Measurements from ENCODE around the gene TULP3.

Gene TULP3

GRCh38 chr12:2877047-2877952 is 13.4 kb upstream of the TULP3 start, which contains the start of the genes FOXM1 and RHNO1:
FOXM1 (minus strand) TSS chr12:2877174; CDS start chr12:2874478, 2,696 bp downstream.
RHNO1 (plus strand) TSS chr12:2877223; CDS start chr12:2885367, 8,144 bp downstream.
- DNase-seq = peak; percentile 69 to 80 (median 76)

GRCh38 chr12:2877953-2878732 is 12.5 kb upstream of the TULP3 start:
- DNase-seq = no peak

- DNase-seq = no peak
These were observed 10.8 kb upstream of the TULP3 start for GRCh38 chr12:2879853-2880252.

- no peak for DNase-seq
These were observed 5.9 kb upstream of the TULP3 start for GRCh38 chr12:2884810-2885209.

- DNase-seq = no peak
These were observed 3.8 kb upstream of the TULP3 start for GRCh38 chr12:2886768-2887450.

- no peak for DNase-seq
These were observed 697 bp upstream of the TULP3 start for GRCh38 chr12:2890001-2890387.

DNA sequence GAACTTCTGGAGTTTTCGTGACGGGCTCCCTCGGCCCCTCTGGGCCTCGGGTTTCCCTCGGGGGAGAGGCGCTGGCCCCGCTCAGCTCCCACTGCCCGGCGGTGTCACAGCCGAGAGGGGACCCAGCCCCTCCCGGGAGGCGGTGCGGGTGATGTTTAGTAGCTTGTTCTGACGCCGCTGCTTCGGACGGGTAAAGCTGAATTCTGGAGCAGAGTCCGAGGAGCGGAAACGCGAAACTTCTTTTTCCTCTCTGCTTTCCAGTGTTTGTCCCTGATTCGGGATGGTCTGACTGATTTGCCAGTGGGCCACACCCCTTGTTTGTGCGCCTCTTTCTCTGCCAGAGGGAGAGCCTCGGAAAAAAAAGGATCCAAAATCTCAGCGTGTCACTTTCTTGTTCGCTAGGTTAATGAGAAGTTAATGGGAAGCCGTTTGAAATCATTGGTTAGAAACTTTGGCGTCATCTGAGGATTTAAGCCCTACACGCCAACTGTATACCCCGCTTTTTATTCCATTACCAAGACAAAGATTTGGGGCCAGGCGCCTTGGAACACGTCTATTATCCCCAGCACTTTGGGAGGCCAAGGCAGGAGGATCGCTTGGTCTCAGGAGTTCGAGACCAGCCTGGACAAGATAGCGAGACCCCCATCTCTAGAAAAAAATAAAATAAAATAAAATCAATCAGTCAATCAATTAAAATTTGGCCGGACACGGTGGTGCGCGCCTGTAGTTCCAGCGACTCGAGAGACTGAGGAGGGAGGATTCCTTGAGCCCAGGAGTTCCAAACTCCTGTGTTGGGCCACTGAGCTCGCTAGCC is 756 bp downstream of the TULP3 start:
- DNase-seq = peak in 2 of 4 experiments; percentile 24 to 36

DNA sequence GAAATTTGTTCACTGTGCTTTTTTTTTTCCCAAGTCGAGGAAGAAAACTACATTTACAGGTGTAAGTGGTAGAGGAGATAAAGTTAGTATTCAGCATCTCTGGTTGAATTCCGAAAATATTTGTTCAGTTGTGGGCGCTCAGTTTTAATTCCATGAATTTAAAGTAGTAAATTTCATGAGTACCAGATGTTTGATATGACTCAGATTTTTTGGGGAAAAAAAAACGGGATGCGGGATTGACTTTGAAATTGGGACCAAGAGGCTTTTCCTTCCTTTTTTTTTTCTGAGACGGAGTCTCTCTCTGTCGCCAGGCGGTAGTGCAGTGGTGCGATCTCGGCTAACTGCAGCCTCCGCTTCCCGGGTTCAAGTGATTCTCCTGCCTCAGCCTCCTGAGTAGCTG is 1.6 kb downstream of the TULP3 start:
- no peak for DNase-seq

- DNase-seq = no peak
These were observed 2.3 kb downstream of the TULP3 start for GRCh38 chr12:2893007-2893406.

- no peak for DNase-seq
These were observed 4.4 kb downstream of the TULP3 start for GRCh38 chr12:2895051-2895451.

DNA sequence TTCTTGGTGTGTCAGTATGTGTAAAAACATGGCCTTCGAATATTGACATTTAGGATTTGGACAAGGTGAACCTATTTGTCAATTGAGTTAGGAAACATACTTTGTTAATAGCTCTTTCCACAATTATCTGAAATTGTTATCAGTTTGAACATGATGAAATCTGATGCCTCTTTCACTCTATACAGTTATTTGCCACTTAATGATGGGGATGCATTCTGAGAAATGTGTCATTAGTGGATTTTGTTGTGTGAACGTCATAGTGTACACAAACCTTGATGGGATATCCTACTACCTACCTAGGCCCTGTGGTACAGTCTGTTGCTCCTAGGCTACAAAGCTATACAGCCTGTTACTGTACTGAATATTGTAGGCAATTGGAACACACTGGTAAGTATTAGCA is 4.8 kb downstream of the TULP3 start:
- no peak for DNase-seq

DNA sequence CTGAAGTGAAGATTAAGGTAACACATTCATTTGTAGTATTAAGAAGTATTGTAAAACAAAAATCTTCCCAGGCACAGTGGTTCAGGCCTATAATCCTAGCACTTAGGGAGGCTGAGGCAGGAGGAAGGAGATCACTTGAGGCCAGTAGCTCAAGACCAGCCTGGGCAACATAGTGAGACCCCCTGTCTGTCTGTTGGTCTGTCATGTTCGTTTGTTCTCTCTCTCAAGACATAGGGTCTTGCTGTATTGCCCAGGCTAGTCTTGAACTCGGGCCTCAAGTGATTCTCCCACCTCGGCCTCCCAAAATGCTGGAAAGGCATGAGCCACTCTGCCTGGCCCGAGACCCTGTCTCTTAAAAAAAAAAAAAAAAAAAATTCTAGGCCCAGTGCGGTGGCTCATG is 6.7 kb downstream of the TULP3 start:
- DNase-seq = no peak

- no peak for DNase-seq
These were observed 10.0 kb downstream of the TULP3 start for GRCh38 chr12:2900642-2901041.

DNA sequence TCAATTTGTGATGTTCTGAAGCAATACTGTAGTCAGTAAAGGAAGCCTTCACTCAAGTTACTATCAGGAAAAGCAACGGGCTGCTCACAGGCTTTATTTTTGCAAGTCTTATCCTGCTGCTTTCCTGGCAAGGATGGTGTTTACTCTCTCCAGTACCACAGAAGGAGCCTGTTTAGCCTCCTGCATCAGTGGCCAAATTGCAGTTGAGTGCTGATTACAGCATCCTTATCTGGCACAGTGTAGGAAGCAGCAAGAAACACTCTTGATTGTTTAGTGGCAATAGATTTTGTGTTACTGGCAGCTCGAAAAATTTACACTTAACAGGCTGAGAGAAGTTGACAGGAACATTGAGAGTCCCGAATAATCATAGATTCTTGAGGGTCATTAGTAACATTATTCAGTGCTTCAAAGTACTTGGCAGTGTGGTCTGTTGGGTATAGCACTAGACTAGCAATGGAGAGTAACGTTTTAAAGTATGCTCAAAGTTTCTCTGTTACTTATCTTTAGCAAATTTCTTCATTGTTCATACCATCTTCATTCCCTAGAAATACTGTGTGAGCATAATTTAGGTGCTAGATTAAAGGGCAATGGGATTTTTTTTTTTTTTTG is 11.7 kb downstream of the TULP3 start:
- DNase-seq = no peak

- no peak for DNase-seq
These were observed 13.6 kb downstream of the TULP3 start for GRCh38 chr12:2904260-2904659.

- no peak for DNase-seq
These were observed 21.5 kb downstream of the TULP3 start for GRCh38 chr12:2912216-2912575.

DNA sequence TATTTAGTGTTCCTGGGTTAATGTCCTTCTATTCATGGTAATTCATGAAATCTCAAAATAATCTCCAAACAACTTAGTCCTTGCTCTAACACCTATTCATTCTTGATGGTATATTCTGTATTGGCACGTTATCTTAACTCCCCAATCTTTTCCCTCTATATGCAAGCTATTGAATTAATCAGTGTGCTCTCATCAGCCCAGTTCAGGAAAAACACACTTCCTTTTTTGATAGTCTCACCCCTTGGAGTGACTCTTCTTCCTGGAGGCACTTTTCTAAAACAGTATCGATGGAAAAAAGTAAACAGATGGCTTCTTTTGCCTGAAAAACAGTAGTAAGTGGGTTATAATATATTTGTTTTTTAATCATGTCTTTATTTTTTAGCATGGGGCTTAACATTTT is 28.6 kb downstream of the TULP3 start:
- no peak for DNase-seq

DNA sequence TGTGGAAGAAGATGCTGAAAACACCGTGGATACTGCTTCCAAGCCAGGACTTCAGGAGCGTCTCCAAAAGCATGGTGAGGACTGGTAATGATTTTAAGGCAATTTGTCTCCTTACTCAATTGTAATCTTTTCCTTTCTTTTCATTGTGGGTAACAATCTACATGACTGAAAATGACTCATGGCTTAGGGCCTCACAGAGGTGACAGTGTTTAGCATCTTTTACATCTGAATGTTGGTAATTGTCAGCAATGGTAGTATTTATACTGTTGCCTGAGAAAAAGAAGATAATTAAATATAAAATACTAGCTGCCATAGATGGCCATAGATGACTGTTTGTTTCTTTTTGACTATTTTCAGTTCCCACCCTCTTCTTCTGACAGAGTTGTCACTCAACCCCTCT is 31.6 kb downstream of the TULP3 start:
- DNase-seq = no peak

- DNase-seq = no peak
These were observed 32.4 kb downstream of the TULP3 start for GRCh38 chr12:2923057-2923456.

DNA sequence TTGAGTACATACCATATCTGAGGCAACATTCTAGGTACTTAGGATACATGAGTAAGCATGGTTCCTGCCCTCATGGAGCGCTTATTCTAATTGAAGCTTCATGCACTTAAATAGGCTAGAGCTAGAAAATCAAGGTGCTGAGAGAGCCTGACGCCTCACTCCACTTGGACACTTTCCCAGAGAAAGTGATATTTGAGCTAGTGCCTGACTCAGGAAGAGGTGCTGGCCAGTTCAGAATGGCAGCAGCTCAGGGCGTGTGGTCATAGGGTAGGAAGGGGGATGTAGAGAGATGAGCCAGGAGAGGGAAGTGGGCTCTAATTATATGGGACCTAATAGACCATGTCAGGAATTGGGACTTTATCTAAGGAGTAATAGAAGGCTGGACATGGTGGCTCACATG is 33.3 kb downstream of the TULP3 start:
- DNase-seq = no peak

DNA sequence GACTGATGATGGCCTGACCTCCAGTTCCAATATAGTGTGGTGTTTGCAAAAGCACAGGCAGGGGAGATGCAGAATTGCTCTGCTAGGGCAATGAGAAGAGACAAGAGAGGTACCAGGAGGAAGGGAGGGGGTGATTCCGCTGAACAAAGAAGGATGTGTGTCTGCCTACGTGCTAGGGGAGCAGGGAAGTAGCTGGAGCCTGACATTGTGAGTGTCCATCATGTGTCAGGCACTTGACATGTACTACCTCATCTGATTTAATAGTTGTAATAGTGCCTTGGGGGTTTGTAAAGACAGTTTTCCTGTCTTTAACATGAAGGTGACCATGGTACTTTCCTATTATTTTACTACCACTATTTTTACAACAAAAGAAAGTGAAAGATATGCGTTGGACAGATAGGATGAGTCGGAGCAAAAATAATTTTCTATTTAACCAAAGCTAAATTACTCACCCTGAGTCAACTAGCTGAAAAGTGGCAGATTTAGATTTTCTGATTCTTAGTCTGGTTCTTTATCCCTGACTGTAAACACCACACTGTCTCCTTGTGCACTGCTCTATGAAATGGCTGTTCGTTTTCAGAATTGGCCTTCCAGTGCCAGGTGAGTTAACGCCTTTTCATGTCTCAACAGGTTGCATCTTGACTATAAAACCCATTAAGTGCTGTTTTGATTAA is 34.8 kb downstream of the TULP3 start:
- DNase-seq = no peak

Measured in activated naive CD4-positive, alpha-beta T cell (primary cell).